MM.1S (cell line): ENCODE data around the gene SAAL1.
"Not testable (repeated sequence)": the region's sequence is repeated elsewhere in the genome, so short reads cannot be mapped to it uniquely, and the experiment has no call there.

ENCODE experiments used
- DNase-seq: peaks from one replicate; pipeline ENCODE4 v3.0.0-alpha.2; 2015
- H2AFZ ChIP-seq: fragments of 300-600 bp; sonication (generic); 2 replicates; pipeline ENCODE4 v1.6.0; 2016; ENCODE audit warnings: antibody characterized with exemption, low read length
- H3F3A ChIP-seq: fragments of 300-600 bp; sonication (generic); 2 replicates; pipeline ENCODE4 v1.6.1; 2016; ENCODE audit warnings: mild to moderate bottlenecking, antibody characterized with exemption, low read length, moderate library complexity, mixed read lengths; ENCODE audit not compliant: insufficient read depth
- H3K27ac ChIP-seq: fragments of 300-600 bp; sonication (generic); 2 replicates; pipeline ENCODE4 v1.5.1; 2016; ENCODE audit warnings: mild to moderate bottlenecking, low read length
- H3K27me3 ChIP-seq: fragments of 300-600 bp; sonication (generic); replicated peaks from 2 replicates; pipeline ENCODE4 v1.6.0; 2016; ENCODE audit warnings: low read length; ENCODE audit not compliant: insufficient read depth
- H3K36me3 ChIP-seq: fragments of 300-600 bp; sonication (generic); replicated peaks from 2 replicates; pipeline ENCODE4 v1.6.1; 2016; ENCODE audit warnings: mild to moderate bottlenecking, low read length, mixed read lengths; ENCODE audit not compliant: insufficient read depth
- H3K4me1 ChIP-seq: fragments of 300-600 bp; sonication (generic); 2 replicates; pipeline ENCODE4 v1.6.1; 2016; ENCODE audit warnings: low read length, mixed read lengths
- H3K4me2 ChIP-seq: fragments of 300-600 bp; sonication (generic); 2 replicates; pipeline ENCODE4 v1.6.0; 2016; ENCODE audit warnings: low read depth, low read length
- H3K4me3 ChIP-seq: fragments of 300-600 bp; sonication (generic); 2 replicates; pipeline ENCODE4 v1.5.1; 2016; ENCODE audit warnings: low read length, mixed read lengths
- H3K79me2 ChIP-seq: fragments of 300-600 bp; sonication (generic); 2 replicates; pipeline ENCODE4 v1.6.1; 2016; ENCODE audit warnings: mixed run types, low read length, mixed read lengths
- H3K9ac ChIP-seq: fragments of 300-600 bp; sonication (generic); 2 replicates; pipeline ENCODE4 v1.6.1; 2016; ENCODE audit warnings: low read length, mixed read lengths
- H3K9me2 ChIP-seq: fragments of 300-600 bp; sonication (generic); replicated peaks from 2 replicates; pipeline ENCODE4 v1.6.1; 2016; ENCODE audit warnings: mild to moderate bottlenecking, low read length, mixed read lengths; ENCODE audit not compliant: insufficient read depth
- H3K9me3 ChIP-seq: fragments of 300-600 bp; sonication (generic); replicated peaks from 2 replicates; pipeline ENCODE4 v1.6.1; 2016; ENCODE audit warnings: mild to moderate bottlenecking, low read length, mixed read lengths; ENCODE audit not compliant: insufficient read depth
- H4K20me1 ChIP-seq: fragments of 300-600 bp; sonication (generic); 2 replicates; pipeline ENCODE4 v1.6.1; 2016; ENCODE audit warnings: mild to moderate bottlenecking, low read length, moderate library complexity, mixed read lengths; ENCODE audit not compliant: insufficient read depth
- EZH2 ChIP-seq: fragments of 300-600 bp; sonication (generic); optimal IDR thresholded peaks from 2 replicates; pipeline ENCODE3; 2017; ENCODE audit warnings: low read depth, mild to moderate bottlenecking, antibody characterized with exemption, low read length, mixed read lengths
- EZH2phosphoT487 ChIP-seq: fragments of 300-600 bp; sonication (generic); IDR thresholded peaks from 2 replicates; pipeline ENCODE4 v1.6.1; 2018; ENCODE audit warnings: antibody characterized with exemption, low read length
- TF ChIP-seq, protein P1 (sequence below): fragments of 300-600 bp; sonication (generic); IDR thresholded peaks from 2 replicates; pipeline ENCODE4 v1.5.1; 2016; ENCODE audit warnings: antibody characterized with exemption, low read length, mixed read lengths

Gene SAAL1

DNA sequence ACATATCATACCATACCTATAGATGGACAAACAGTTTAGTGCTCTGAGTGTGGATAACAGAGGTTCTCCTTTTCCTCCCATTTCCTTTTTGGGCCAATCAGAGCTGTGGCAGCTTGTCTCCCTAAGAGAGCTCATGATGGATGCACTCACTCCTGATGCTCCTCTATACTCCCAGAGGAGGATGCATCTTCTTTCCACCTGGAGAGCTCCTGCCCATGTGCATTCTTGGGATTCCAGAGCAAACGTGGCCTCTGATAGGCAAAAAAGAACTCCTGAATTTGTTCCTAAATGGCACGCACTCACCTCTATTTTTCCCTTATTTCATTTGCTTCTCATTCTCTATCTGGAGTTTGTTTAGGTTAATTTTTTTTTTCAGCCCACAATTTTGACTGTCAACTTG lies 29.4 kb upstream of the SAAL1 start:
- no peaks in the 10 kb centered on the region for H3K9me3 ChIP-seq
- H3K79me2 ChIP-seq: no peaks in the 10 kb centered on the region
- H3K9me2 ChIP-seq: no peaks in the 10 kb centered on the region
- H2AFZ ChIP-seq: no peak overlapping the region
- no peaks in the 10 kb centered on the region for H4K20me1 ChIP-seq
- H3K36me3 ChIP-seq: no peaks in the 10 kb centered on the region
- H3K4me1 ChIP-seq: no peaks in the 10 kb centered on the region
- no peak overlapping the region for H3K27ac ChIP-seq
- no peak for DNase-seq
- H3K27me3 ChIP-seq: no peaks in the 10 kb centered on the region
- no peak overlapping the region for H3K4me2 ChIP-seq
- no peaks in the 10 kb centered on the region for H3F3A ChIP-seq
- TF ChIP-seq, protein P1, sequence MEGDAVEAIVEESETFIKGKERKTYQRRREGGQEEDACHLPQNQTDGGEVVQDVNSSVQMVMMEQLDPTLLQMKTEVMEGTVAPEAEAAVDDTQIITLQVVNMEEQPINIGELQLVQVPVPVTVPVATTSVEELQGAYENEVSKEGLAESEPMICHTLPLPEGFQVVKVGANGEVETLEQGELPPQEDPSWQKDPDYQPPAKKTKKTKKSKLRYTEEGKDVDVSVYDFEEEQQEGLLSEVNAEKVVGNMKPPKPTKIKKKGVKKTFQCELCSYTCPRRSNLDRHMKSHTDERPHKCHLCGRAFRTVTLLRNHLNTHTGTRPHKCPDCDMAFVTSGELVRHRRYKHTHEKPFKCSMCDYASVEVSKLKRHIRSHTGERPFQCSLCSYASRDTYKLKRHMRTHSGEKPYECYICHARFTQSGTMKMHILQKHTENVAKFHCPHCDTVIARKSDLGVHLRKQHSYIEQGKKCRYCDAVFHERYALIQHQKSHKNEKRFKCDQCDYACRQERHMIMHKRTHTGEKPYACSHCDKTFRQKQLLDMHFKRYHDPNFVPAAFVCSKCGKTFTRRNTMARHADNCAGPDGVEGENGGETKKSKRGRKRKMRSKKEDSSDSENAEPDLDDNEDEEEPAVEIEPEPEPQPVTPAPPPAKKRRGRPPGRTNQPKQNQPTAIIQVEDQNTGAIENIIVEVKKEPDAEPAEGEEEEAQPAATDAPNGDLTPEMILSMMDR: no peak
- TF ChIP-seq EZH2 (no peak), EZH2phosphoT487 (no peak)
- no peak overlapping the region for H3K9ac ChIP-seq
- H3K4me3 ChIP-seq: no peak overlapping the region

DNA sequence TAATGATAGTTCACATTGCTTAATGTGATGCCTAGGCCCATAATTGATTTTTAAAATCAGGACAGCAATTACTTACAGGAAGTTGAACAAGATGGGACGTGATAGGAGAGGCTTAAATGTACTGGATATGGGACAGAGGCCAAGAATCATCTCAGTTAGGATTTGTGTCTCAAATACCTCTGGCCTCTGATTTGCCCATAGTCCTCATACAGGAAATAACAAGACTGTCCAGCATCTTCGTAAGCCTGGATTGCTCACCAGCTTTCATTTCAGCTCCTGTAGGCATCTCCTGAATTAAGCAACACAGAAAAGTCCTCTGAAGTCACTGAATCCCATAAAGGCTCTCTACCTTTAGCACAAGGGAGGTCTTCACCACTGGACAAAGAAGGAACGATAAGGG lies 26.5 kb upstream of the SAAL1 start, which contains the start of gene MRGPRX3:
Gene MRGPRX3 (plus strand): TSS at position 231 of the 400 bp plus-strand sequence. CDS start 4,632 bp downstream, outside the sequence.
- Histone ChIP-seq H3K4me2 (no peak within 1 kb of the TSS), H3K27me3 (no peaks in the 10 kb centered on the region), H2AFZ (no peak within 1 kb of the TSS), H3K9ac (no peak within 1 kb of the TSS), H3K9me2 (no peaks in the 10 kb centered on the region), H3F3A (no peaks in the 10 kb centered on the region), H3K9me3 (no peaks in the 10 kb centered on the region), H3K4me3 (no peak within 1 kb of the TSS), H3K79me2 (no peaks in the 10 kb centered on the region), H3K4me1 (no peaks in the 10 kb centered on the region), H3K27ac (no peak within 1 kb of the TSS), H4K20me1 (no peaks in the 10 kb centered on the region), H3K36me3 (no peaks in the 10 kb centered on the region)
- TF ChIP-seq EZH2 (no peak), EZH2phosphoT487 (no peak)
- TF ChIP-seq, protein P1: no peak
- DNase-seq: no peak

DNA sequence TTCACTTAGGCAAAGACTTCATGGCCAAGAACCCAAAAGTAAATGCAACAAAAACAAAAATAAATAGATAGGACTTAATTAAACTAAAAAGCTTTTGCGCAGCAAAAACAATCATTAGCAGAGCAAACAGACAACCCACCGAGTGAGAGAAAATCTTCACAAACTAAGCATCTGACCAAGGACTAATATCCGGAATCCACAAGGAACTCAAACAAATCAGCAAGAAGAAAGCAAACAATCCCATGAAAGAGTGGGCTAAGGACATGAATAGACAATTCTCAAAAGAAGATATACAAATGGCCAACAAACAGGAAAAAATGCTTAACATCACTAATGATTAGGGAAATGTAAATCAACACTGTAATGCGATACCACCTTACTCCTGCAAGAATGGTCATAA lies 25.2 kb upstream of the SAAL1 start:
- not testable (repeated sequence) for H2AFZ ChIP-seq, H3K27me3 ChIP-seq, H3K4me1 ChIP-seq, H3K4me2 ChIP-seq, H3K9ac ChIP-seq, H3F3A ChIP-seq, H3K9me3 ChIP-seq, DNase-seq, H4K20me1 ChIP-seq, H3K79me2 ChIP-seq, H3K27ac ChIP-seq, H3K9me2 ChIP-seq, H3K36me3 ChIP-seq, H3K4me3 ChIP-seq

DNA sequence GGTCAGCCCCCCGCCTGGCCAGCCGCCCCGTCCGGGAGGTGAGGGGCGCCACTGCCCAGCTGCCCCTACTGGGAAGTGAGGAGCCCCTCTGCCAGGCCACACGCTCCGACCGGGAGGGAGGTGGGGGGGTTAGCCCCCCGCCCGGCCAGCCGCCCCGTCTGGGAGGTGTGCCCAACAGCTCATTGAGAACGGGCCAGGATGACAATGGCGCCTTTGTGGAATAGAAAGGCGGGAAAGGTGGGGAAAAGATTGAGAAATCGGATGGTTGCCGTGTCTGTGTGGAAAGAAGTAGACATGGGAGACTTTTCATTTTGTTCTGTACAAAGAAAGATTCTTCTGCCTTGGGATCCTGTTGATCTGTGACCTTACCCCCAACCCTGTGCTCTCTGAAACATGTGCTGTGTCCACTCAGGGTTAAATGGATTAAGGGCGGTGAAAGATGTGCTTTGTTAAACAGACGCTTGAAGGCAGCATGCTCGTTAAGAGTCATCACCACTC lies 15.5 kb upstream of the SAAL1 start:
- not testable (repeated sequence) for H3K27ac ChIP-seq, H2AFZ ChIP-seq, H3K4me3 ChIP-seq, H3K4me1 ChIP-seq, H3K27me3 ChIP-seq, H3K9me3 ChIP-seq, H3K79me2 ChIP-seq, H3K9me2 ChIP-seq, H4K20me1 ChIP-seq, H3K4me2 ChIP-seq, DNase-seq, H3F3A ChIP-seq, H3K9ac ChIP-seq, H3K36me3 ChIP-seq
